Stomach (tissue), 9 donors: ENCODE results near the gene STX1B. TPM values are rescaled to one million over a fixed set of nuclear protein-coding genes. Genes with fewer than 3 reads are reported as not detected.
A peak's percentile ranks its signal among the peaks of the same experiment; 100 is the strongest.

ENCODE experiments used
- DNase-seq, 2 donors: peaks; one replicate each; pipeline versions ENCODE4 v3.0.0 to v3.0.0-alpha.2; 2013 to 2019
- H3K27ac ChIP-seq, 5 donors: fragments of 200-600 bp in 4 of 5; sonication (generic) in 4 of 5; one replicate each; pipeline ENCODE4 v1.5.1; 2013 to 2019; ENCODE audit warnings: mild to moderate bottlenecking in 1 of 5, moderate library complexity in 1 of 5
- H3K27me3 ChIP-seq, 3 donors: fragments of 200-600 bp; sonication (generic); one replicate each; pipeline ENCODE4 v1.5.1; 2017 to 2019; ENCODE audit warnings: mixed run types in 1 of 3
- H3K36me3 ChIP-seq, 4 donors: fragments of 200-600 bp; sonication (generic); 1 replicate in 3 of 4; 2 replicates in 1 of 4; pipeline ENCODE4 v1.5.1; 2016 to 2019
- H3K4me1 ChIP-seq, 4 donors: fragments of 200-600 bp; sonication (generic); one replicate each; pipeline ENCODE4 v1.5.1; 2016 to 2019
- H3K4me3 ChIP-seq, 4 donors: fragments of 200-600 bp; sonication (generic) in 3 of 4; one replicate each; pipeline ENCODE4 v1.5.1; 2016 to 2019; ENCODE audit warnings: mild to moderate bottlenecking in 1 of 4
- H3K9me3 ChIP-seq, 4 donors: fragments of 200-600 bp; sonication (generic); one replicate each; pipeline ENCODE4 v1.5.1; 2016 to 2019
- EP300 ChIP-seq: sonication (generic); formaldehyde crosslinking; IDR thresholded peaks from one replicate; pipeline ENCODE4 v1.6.1; 2017; ENCODE audit warnings: antibody characterized with exemption
- POLR2A ChIP-seq, 4 donors: fragments of 450-650 bp; IDR thresholded peaks; one replicate each; pipeline ENCODE4 v1.6.1; 2016; ENCODE audit warnings: antibody characterized with exemption in 4 of 4, control low read depth in 2 of 4, mild to moderate bottlenecking in 1 of 4, moderate library complexity in 1 of 4
- POLR2AphosphoS5 ChIP-seq, 3 donors: sonication (generic); formaldehyde crosslinking; IDR thresholded peaks; one replicate each; pipeline ENCODE4 v1.6.1; 2016; ENCODE audit warnings: antibody characterized with exemption in 3 of 3
- WGBS, 5 donors: extraction: QIAGEN DNeasy Blood & Tissue Kit in 3 of 5; methylation state at CpG; one replicate each; pipeline versions ENCODE4 v1.1.5 to v1.1.7; 2013 to 2018; 5-methylcytosine and 5-hydroxymethylcytosine counted together
- intact Hi-C: fragments of 100-400 bp; cut with DNase I; formaldehyde crosslinking; loops from one replicate; pipeline ENCODE4 v1.15.1; 2023; ENCODE audit warnings: low total_unique reads
- polyA plus RNA-seq, 3 donors: library from polyadenylated mRNA; stranded (reverse); fragments of 200-250 nt; gene quantifications; one replicate each; pipeline ENCODE4 v1.2.3, GENCODE V29; 2013
- total RNA-seq, 5 donors: library from RNA; depleted of rRNA; stranded (reverse); fragments of >200 nt; gene quantifications; one replicate each; pipeline versions ENCODE4 v1.1.0 to v1.2.3, GENCODE V29; 2014 to 2016
- TF ChIP-seq, protein P1 (sequence below), 7 experiments: fragments of 450-650 bp in 4 of 7; fragments of 200-600 bp in 3 of 7; sonication (generic) in 3 of 7; IDR thresholded peaks; one replicate each; pipeline ENCODE4 v1.5.1; 2016 to 2019; ENCODE audit warnings: antibody characterized with exemption in 7 of 7, control low read depth in 2 of 7, mild to moderate bottlenecking in 1 of 7
- donor health status: healthy with polysubstance abuse.
- donor health status: Bipolar disorder and iron deficiency.
- donor health status: healthy.

Gene STX1B
- total and polyA plus RNA-seq, 8 donors = 0.15 to 1.00 (median 0.66) TPM; not detected in 4

GRCh38 chr16:30947859-30948666 lies 62.4 kb downstream of the STX1B start:
- WGBS, 5 donors = 28 to 55% (median 35%) methylated on average over 26 to 44 of the region's 44 CpGs
- intact Hi-C loops = no loop called here
- H3K27ac ChIP-seq = peak overlapping the region; percentile 89 to 96 (median 92)
- no peak for TF ChIP-seq EP300
- no peak for TF ChIP-seq POLR2AphosphoS5 (IDR thresholded peaks at IDR 0.05)
- TF ChIP-seq, protein P1, sequence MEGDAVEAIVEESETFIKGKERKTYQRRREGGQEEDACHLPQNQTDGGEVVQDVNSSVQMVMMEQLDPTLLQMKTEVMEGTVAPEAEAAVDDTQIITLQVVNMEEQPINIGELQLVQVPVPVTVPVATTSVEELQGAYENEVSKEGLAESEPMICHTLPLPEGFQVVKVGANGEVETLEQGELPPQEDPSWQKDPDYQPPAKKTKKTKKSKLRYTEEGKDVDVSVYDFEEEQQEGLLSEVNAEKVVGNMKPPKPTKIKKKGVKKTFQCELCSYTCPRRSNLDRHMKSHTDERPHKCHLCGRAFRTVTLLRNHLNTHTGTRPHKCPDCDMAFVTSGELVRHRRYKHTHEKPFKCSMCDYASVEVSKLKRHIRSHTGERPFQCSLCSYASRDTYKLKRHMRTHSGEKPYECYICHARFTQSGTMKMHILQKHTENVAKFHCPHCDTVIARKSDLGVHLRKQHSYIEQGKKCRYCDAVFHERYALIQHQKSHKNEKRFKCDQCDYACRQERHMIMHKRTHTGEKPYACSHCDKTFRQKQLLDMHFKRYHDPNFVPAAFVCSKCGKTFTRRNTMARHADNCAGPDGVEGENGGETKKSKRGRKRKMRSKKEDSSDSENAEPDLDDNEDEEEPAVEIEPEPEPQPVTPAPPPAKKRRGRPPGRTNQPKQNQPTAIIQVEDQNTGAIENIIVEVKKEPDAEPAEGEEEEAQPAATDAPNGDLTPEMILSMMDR (IDR thresholded peaks at IDR 0.05) = no peak
- TF ChIP-seq POLR2A (IDR thresholded peaks at IDR 0.05) = no peak
- no peaks in the 10 kb centered on the region for H3K27me3 ChIP-seq
- peak overlapping the region; percentile 69 to 88 (median 83) for H3K4me3 ChIP-seq
- DNase-seq = peak; percentile 80 to 98
- H3K36me3 ChIP-seq = peaks cover 0 to 41% (median 39%) of the 10 kb centered on the region in 4 donors
- no peaks in the 10 kb centered on the region for H3K9me3 ChIP-seq
- H3K4me1 ChIP-seq = peaks cover 28 to 50% (median 47%) of the 10 kb centered on the region in 4 donors

- Histone ChIP-seq H3K4me1 (peaks cover 25 to 50% (median 43%) of the 10 kb centered on the region in 4 donors), H3K9me3 (no peaks in the 10 kb centered on the region), H3K36me3 (peaks cover 0 to 47% (median 45%) of the 10 kb centered on the region in 4 donors), H3K27me3 (no peaks in the 10 kb centered on the region), H3K4me3 (peak overlapping the region in 1 of 4 donors; percentile 88), H3K27ac (peak overlapping the region; percentile 16 to 96 (median 92))
- intact Hi-C loops = no loop called here
- 38 to 76% (median 71%) methylated on average over 1 to 3 of the region's 3 CpGs for WGBS, 5 donors
- TF ChIP-seq, protein P1 (IDR thresholded peaks at IDR 0.05) = no peak
- TF ChIP-seq EP300 = no peak
- no peak for DNase-seq
Observed at GRCh38 chr16:30947541-30947858, 62.9 kb downstream of the STX1B start.

DNA sequence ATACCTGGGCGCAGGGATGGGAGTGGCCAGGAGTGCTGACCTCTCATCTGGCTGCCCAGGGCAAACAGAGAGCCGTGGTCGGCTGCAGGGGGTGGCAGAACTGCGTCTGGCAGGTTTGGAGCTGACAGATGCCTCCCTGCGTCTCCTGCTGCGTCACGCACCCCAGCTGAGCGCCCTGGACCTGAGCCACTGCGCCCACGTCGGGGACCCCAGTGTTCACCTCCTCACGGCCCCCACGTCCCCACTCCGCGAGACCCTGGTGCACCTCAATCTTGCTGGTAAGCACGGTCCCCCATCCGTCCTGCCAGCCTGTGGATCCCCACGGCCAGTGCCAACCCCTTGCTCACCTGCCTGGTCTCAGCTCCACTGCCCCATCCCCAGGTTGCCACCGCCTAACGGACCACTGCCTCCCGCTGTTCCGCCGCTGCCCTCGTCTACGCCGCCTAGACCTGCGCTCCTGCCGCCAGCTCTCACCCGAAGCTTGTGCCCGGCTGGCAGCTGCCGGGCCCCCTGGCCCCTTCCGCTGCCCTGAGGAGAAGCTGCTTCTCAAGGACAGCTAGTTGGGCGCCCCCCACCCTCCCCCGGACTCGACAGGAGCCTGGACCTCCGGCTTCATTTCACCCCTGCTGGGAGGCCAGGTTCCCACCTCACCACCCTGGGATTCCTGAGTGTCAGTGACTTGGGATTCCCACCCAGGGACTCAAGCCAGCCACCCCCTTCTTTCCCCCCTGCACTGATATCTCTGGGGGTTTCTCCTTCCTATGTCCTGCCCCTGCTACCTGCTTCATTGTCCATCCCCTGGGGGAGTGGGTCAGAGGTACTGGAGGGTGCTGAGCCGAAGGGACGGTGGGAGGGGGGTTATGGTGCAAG lies 63.5 kb downstream of the STX1B start:
- H3K27ac ChIP-seq = peak overlapping the region in 1 of 5 donors; percentile 92
- H3K4me1 ChIP-seq = peaks cover 24 to 50% (median 45%) of the 10 kb centered on the region in 4 donors
- H3K36me3 ChIP-seq = peaks cover 0 to 52% (median 48%) of the 10 kb centered on the region in 4 donors
- whole genome bisulfite sequencing, 5 donors = 83 to 87% (median 85%) methylated on average over 26 to 38 of the region's 38 CpGs
- H3K27me3 ChIP-seq = no peaks in the 10 kb centered on the region
- H3K4me3 ChIP-seq = no peak overlapping the region
- peak in 1 of 2 donors; percentile 50 for DNase-seq
- no peaks in the 10 kb centered on the region for H3K9me3 ChIP-seq
- intact Hi-C loops = no loop called here
- TF ChIP-seq POLR2A (IDR thresholded peaks at IDR 0.05) (no peak), EP300 (no peak), POLR2AphosphoS5 (IDR thresholded peaks at IDR 0.05) (no peak)
- TF ChIP-seq, protein P1 (IDR thresholded peaks at IDR 0.05) = no peak

DNA sequence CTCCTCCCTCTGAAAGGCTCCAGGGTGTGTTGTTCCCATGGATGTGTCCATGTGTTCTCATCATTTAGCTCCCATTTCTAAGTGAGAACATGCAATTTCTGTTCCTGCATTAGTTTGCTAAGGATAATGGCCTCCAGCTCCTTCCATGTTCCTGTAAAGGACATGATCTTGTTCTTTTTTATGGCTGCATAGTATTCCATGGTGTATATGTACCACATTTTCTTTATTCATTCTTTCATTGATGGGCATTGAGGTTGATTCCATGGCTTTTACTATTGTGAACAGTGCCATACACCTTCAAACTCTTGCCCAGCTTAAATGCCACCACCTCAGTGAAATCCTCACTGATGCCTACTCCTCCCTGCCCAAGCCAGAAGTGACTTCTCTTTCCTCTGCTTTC lies 66.1 kb downstream of the STX1B start:
- Histone ChIP-seq H3K9me3 (no peaks in the 10 kb centered on the region), H3K36me3 (peaks cover 0 to 70% (median 69%) of the 10 kb centered on the region in 4 donors), H3K4me1 (peaks cover 7 to 27% (median 25%) of the 10 kb centered on the region in 4 donors), H3K4me3 (no peak overlapping the region), H3K27me3 (no peaks in the 10 kb centered on the region), H3K27ac (no peak overlapping the region)
- no peak for DNase-seq
- TF ChIP-seq POLR2A (IDR thresholded peaks at IDR 0.05) = no peak
- intact Hi-C loops = no loop called here
